Suprapubic skin (tissue), 3 donors: ENCODE measurements around the gene FIGN.

Experiments used
- POLR2AphosphoS5 ChIP-seq, 3 donors: sonication (generic); formaldehyde crosslinking; IDR thresholded peaks; one replicate each; pipeline ENCODE4 v1.6.1; 2017; ENCODE audit warnings: antibody characterized with exemption in 3 of 3
- TF ChIP-seq, protein P1 (sequence below), 2 donors: fragments of 200-600 bp in 1 of 2; fragments of 450-650 bp in 1 of 2; sonication (generic) in 1 of 2; IDR thresholded peaks; one replicate each; pipeline ENCODE4 v1.5.1; 2016 to 2019; ENCODE audit warnings: antibody characterized with exemption in 2 of 2, mild to moderate bottlenecking in 1 of 2, moderate library complexity in 1 of 2

DNA sequence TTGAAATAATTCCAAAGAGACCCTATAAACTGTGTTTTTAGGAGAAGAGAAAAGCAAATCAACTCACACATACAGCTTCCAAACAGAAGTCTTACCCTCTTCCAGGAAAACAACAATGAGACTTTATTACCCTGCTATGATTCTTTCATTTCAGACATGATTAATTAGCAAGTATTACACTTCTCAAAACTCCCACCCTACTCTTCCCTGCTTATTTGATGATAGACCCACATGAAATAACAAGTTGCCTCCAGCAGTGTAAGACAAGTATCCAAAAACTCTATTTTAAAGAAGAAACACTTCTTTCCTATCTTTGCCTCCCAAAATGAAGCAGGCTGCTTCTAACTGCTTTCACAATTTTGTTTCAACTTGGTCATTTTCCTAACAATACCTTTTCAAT lies 4.1 kb downstream of the FIGN start:
- TF ChIP-seq, protein P1, sequence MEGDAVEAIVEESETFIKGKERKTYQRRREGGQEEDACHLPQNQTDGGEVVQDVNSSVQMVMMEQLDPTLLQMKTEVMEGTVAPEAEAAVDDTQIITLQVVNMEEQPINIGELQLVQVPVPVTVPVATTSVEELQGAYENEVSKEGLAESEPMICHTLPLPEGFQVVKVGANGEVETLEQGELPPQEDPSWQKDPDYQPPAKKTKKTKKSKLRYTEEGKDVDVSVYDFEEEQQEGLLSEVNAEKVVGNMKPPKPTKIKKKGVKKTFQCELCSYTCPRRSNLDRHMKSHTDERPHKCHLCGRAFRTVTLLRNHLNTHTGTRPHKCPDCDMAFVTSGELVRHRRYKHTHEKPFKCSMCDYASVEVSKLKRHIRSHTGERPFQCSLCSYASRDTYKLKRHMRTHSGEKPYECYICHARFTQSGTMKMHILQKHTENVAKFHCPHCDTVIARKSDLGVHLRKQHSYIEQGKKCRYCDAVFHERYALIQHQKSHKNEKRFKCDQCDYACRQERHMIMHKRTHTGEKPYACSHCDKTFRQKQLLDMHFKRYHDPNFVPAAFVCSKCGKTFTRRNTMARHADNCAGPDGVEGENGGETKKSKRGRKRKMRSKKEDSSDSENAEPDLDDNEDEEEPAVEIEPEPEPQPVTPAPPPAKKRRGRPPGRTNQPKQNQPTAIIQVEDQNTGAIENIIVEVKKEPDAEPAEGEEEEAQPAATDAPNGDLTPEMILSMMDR (IDR thresholded peaks at IDR 0.05): no peak
- TF ChIP-seq POLR2AphosphoS5 (IDR thresholded peaks at IDR 0.05): no peak
